GM19372 (cell line): ENCODE measurements around the gene TOPAZ1.
A peak's percentile ranks its signal among the peaks of the same experiment; 100 is the strongest.
"Not testable (repeated sequence)": the region's sequence is repeated elsewhere in the genome, so short reads cannot be mapped to it uniquely, and the experiment has no call there.

Experiments used
- ATAC-seq: cut with Tn5 transposase; IDR thresholded peaks from one replicate; pipeline ENCODE4 v1.9.1; 2021; ENCODE audit warnings: mild to moderate bottlenecking, low read depth, moderate library complexity; ENCODE audit not compliant: unreplicated experiment

TOPAZ1 gene

DNA sequence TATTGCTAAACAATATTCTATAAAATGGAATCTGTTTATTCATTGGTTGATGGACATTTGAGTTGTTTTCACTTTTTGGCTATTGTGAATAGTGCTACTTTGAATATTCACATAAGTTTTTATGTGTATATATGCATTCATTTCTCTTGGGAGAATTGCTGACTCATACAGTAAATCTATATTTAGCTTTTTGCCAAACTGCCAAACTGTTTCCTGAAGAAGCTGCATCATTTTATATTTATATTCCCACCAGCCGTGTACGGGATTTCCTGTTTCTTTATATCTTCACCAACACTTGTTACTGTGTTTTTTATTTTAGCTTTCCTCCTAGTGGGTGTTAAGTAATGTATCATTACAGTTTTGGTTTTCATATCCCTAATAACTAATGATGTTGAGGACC is 84.3 kb downstream of the TOPAZ1 start:
- ATAC-seq: no peak

- ATAC-seq: no peak
These were observed 84.8 kb downstream of the TOPAZ1 start for GRCh38 chr3:44326515-44326914.

GRCh38 chr3:44329946-44330345 is 88.3 kb downstream of the TOPAZ1 start:
- ATAC-seq: no peak

- no peak for ATAC-seq
These were observed 88.8 kb downstream of the TOPAZ1 start for GRCh38 chr3:44330444-44330843.

GRCh38 chr3:44334326-44334725 is 92.6 kb downstream of the TOPAZ1 start:
- no peak for ATAC-seq

GRCh38 chr3:44337248-44337785 is 95.6 kb downstream of the TOPAZ1 start:
- no peak for ATAC-seq

DNA sequence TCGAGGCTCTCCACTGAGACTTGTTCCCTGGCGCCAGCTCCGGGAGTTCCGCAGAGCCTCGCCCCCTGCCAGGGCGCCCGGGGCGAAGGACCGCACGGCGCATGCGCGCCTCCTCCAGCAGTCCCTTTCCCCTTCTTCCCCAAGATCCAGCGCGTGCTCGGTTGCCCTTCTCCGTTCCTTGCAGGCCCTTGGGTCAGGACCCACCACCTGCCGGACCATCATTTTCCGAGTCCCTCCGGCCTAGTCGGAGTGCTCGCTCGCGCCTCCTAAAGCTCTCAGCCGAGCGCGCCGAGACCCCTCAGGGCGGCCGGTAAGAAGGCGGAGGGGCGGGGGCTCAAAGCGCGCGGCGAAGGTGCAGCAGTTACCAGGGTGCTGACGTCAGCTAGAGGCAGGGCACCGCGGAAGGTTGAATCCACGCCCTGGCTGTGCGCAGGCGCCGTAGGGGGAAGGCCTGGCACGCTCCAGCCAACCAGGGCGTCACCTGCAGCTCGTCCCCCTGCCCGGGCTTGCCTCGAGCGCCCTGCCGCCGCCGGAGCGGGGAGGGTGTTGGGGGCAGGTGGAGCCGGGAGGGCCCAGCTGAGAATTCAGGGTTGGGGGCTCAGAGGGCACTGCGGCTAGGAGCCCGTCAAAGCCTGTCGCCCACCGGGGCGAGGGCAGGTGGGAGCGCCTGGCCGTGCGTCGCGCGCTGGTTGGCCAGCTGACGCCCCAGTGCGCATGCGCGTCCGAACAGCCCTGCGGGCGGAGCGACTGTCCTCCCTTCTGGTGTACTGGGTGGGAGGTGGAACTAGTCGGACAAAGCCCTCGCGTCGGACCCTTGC is 96.5 kb downstream of the TOPAZ1 start, which contains the start of gene TCAIM:
Gene TCAIM (plus strand): TSS at position 757 of the 818 bp plus-strand sequence. CDS start 16,017 bp downstream, outside the sequence.
- ATAC-seq: peak; percentile 88

DNA sequence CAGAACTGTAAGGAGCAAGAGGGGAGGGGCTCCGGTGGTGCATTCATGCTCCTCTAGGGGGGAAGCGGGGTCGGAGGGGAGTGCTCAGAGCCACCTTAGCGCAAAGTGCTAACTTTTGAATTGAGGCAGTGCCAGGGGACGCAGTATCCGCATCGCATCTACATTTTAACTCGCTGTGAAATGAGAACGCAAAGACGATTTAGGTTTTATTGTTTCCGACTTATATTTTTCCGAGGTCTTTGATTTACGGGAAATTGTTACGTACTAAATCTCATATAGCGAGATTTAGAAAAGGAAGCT is 97.1 kb downstream of the TOPAZ1 start:
- ATAC-seq: no peak

- no peak for ATAC-seq
These were observed 97.7 kb downstream of the TOPAZ1 start for GRCh38 chr3:44339181-44340057.

- no peak for ATAC-seq
These were observed 98.3 kb downstream of the TOPAZ1 start for GRCh38 chr3:44340058-44340395.

DNA sequence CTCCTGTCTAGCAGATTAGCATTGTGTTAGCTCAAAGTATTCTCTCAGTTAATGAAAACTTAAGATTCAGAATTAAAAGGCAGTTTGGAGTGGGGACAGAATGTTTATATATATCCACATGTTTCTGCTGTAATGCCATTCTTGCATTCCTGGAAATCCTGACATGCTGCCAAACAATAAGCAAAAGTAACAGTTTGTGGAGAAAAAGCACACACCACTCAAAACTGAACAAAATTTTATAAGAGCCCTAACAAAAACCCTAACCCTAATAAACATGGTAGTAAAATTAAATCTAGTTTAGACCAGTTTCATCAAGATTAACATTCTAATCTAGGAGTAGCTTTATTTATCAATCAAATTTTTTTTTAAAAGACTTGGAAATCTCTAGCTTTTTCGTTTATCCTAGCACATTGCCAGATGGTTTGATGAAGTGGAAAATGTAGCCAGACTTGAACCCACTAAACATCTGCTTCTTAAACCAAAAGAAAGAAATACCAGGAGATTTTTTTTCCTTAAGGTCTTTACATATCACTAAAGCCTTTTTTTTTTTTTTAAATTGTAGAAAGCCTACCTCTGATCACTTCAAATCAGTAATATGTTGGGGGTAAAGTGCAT is 100.6 kb downstream of the TOPAZ1 start:
- ATAC-seq: no peak

DNA sequence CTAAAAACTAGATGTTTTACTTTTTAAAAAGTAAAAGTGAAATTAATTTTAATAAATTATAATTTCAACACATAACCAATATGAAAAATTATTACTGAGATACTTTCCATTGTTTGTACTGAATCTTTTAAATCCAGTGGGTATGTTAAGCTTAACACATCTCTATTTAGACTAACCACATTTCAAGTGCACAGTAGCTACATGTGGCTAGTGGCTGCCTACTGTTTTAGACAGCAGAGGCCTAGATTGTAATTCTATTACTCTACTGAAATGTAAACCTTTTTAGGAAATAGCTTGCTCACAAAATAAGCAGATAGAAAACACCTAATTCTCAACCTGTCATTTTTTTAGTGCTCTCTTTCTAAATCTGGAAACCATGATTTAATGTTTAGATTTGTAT is 101.7 kb downstream of the TOPAZ1 start:
- ATAC-seq: no peak

GRCh38 chr3:44346590-44346989 is 104.9 kb downstream of the TOPAZ1 start:
- ATAC-seq: not testable (repeated sequence)

GRCh38 chr3:44348993-44349392 is 107.3 kb downstream of the TOPAZ1 start:
- no peak for ATAC-seq

DNA sequence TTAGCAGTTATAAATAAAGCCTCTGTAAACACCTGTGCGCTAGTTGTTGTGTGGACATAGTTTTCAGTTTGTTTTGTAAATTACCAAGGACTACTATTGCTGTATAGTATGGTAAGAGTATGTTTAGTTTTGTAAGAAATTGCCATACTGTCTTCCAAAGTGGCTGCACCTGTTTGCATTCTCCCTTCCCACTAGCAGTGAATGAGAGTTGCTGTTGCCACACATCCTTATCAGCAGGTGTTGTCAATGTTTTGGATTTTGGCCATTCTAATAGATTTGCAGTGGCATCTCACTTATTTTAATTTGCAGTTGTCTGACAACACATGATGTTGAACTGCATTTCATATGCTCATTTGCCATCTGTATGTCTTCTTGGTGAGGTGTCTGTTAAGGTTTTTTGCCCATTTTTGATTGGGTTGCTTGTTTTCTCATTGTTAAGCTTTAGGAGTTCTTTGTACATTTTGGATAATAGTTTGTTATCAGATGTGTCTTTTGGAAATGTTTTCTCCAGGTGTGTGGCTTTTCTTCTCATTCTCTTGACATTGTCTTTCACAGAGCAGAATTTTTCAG is 111.8 kb downstream of the TOPAZ1 start:
- no peak for ATAC-seq

- no peak for ATAC-seq
These were observed 113.8 kb downstream of the TOPAZ1 start for GRCh38 chr3:44355362-44356033.

- ATAC-seq: no peak
These were observed 117.6 kb downstream of the TOPAZ1 start for GRCh38 chr3:44359146-44359751.

DNA sequence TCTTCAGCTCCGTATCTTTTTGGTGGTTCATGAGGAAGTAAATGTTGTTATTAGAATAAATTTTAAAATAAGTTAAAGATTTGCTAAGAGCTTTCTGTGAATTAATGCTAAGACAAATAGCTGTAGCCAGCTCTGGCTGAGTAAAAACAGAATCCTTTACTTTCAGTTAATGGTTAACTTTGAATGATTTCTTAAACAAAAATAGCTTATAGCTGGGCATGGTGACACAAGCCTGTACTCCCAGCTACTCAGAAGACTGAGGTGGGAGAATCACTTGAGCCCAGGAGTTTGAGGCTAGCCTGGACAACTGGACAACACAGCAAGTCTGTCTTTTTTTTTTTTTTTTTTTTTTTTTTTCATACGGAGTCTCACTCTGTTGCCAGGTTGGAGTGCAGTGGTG is 121.9 kb downstream of the TOPAZ1 start:
- no peak for ATAC-seq

DNA sequence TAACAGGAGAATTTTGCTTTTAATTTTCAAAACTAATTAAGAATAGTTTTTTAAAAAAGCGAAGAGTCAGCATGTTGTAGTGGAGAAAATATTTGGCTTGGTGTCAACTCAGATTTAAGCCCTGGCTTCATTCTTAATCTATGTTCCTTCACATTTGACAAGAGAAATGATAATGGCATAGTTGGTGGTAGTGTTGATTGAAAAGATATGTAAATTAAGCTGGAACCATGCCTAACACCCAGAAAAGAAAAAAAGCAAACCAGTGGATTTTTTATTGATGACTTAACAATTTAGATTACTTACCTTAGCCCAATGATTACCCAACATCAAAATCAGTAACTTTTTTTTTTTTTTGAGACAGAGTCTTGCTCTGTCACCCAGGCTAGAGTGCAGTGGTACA is 124.3 kb downstream of the TOPAZ1 start:
- ATAC-seq: no peak

GRCh38 chr3:44375450-44375849 is 133.8 kb downstream of the TOPAZ1 start:
- no peak for ATAC-seq
